NCI-H2081 treated with DMSO at 0.1 percent for 48 hours (cell line): ENCODE measurements around the gene DCST2.

Source experiments
- DNase-seq: peaks from one replicate; lab custom pipeline; 2025; lab: John Stamatoyannopoulos, UW

The DCST2 gene

DNA sequence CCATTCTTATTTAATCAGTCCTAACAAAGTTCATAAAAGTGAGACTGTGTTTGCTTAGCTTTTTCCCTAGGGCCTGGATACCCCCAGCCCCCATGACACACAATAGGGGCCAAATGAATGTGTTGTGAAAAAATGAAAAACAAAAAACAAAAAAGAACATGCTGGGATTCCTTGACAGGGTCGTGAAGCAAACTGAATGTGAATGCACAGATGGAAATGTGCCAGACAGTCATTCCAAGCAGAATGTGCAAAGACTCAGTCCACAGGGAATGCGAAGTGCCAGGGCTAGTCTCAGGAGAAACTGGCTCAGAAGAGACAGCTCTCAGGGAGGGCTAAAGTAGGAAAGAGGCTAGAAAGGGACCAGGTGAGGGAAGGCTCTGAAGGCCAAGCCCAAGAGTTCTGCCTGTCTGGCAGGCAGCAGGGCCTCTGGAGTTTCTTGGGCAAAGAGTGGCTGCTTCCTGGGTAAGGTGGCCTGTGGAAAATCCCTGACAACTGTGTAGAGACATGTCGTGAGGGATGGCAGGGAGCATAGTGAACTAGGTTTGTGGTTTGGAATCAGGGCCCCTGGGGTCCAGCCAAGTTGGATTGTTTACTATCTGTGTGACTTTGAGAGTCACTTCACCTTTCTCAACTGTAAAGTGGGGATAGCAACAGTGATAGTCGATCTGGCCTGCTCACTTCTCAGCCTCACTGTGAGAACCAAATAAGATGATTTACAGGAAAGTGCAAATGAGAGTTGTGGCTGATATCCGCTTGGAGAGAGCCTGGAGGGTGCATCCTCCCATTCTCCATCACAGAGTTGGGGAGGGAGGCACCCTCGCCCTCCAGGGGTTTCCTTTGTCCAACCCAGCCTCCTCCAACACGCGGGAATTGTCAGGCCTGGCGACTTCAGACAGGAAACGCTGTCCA lies 16.3 kb upstream of the DCST2 start:
- no peak for DNase-seq

DNA sequence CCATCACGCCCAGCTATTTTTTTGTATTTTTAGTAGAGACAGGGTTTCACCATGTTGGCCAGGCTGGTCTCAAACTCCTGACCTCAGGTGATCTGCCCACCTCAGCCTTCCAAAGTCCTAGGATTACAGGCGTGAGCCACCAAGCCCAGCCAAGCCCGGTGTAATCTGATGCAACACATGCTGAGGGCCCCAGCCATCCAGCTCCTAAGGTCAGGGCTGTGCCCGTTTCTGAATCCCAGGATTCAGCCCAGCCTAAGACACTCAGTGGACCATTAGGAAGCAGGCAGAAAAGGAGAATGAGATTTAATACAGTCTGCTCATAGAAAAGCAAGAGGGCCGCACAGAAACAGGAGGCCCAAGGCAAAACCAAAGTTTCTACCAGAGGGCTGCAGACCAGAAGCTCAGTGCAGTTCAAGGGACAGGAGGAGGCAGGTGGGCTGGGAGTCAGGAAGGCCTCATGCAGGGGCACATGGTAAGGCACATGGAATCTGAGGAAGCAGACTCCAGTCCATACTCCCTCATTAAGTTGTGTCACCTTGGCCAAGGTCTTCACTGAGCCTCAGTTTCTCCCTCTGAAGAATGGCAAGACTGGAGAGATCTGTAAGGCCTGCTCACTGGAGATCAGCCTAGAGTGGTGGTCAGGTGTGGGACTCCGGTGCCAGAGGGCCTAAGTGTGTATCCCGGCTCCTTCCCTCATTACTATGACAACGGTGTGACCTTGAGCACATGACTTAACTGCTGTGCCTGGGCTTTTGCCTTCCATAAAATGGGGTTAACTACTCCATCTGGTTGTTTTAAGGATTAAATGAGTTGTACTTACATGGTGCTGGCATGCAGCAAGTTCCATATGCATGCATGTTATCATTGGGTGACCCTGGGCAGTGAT lies 15.1 kb upstream of the DCST2 start:
- no peak for DNase-seq

DNA sequence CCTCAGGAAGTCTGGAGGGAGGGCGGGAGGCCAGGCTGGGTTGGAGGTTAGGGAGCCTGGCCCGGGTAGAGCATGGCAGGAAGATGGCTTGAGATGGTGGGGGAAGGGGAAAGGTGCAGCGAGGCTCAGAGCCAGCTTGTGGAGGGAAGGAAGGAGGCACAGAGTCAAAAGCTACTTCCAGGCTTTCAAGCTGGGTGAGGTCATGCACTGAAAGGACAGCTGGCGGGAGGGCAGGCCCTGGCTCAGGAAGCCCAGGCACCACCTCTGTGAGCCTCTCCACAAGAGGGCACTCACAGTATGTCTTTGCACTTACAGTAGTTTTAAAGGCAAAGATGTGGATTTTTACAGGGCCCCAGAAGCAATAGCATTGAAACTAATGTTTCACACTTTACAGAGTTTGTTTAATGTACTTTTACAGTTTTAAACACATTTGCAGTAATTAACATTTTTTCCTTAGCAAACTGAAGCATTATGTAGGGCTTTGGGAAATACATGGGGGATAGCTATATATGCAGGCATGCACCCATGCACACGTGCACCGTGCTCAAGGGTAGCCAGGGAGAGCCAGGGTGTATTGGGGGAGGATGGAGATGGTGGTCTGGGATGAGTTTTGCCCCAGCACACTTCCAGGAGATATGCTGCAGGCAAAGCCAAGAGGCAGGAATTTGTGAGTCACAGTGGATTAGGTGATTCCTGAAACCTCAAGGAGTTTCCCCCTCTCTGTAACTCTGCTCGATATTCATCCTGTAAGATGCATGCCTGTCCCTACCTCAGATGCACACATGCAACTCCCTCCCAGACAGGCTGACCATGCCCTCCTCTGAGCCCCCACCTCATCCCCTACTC lies 11.5 kb upstream of the DCST2 start:
- no peak for DNase-seq

DNA sequence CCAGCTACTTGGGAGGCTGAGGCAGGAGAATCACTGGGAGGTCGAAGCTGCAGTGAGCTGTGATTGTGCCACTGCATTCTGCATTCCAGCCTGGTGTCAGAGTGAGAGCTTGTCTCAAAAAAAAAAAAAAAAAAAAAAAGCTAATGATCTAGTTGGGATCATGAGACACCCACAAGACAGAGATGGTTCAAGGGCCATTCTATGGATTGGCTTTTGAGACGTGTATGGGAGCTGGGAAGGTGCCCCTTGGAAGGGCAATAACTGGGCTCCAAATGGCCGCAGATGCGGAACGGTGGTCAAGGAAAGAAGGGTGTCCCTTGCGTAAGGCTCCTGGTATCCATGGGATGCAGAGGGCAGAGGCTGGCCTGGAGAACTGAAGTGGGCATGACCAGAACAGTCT lies 10.8 kb upstream of the DCST2 start:
- DNase-seq, result no peak

DNA sequence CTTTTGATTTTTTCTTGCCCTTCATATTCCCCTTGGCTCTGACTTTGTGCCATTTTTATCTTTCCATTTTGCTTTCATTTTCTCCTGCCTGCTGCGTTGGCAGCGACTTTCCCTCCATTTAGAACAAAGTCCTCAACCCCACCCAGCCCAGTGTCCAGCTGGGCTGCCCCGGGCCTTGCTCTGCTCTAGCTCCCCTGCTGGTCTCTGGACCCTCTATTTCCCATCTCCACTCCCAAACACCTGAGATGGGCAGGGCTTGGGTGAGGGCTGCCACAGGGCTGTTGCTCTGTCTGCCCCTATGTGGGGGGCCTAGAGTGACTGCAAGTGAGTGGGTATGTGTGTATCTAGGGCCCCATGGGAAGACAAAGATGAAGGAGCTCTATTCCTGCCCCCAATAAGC lies 10.2 kb upstream of the DCST2 start:
- DNase-seq, result no peak

DNA sequence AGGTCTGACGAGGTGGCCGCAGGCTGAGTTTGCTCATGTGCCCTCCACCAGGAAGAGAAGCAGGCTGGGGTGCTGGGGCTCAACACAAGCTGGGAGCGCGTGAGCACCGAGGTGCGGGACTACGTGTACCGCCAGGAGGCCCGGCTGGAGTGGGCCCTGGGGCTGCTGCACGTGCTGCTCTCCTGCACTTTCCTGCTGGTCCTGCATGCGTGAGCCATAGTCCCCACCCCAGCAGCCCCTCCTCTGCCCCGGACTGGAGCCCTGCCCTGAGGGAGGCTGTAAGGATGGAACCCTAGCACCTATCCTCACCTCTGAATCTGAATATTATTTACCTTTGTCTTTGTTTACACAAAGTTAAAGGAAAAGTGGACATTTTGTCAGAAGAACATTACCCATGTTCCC lies 9.7 kb upstream of the DCST2 start:
- no peak for DNase-seq

DNA sequence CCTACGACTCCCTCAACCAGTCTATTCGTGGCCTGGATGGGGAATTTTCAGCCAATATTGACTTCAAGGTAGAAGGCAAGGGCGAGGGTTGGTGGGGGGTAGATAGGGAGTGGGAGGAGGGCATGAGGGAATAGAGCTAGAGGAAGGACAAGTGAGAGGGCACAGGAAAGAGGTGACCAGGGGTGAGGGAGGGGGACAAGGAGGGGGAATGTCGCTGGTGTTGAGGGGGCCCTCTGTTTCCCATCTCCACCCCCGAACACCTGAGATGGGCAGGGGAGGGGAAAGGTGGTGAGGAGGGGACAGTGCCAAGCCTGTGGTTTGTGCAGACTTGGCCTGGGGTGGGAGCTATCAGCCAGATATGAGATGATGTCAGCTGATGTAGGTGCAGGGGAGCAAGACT lies 9.2 kb upstream of the DCST2 start:
- no peak for DNase-seq

DNA sequence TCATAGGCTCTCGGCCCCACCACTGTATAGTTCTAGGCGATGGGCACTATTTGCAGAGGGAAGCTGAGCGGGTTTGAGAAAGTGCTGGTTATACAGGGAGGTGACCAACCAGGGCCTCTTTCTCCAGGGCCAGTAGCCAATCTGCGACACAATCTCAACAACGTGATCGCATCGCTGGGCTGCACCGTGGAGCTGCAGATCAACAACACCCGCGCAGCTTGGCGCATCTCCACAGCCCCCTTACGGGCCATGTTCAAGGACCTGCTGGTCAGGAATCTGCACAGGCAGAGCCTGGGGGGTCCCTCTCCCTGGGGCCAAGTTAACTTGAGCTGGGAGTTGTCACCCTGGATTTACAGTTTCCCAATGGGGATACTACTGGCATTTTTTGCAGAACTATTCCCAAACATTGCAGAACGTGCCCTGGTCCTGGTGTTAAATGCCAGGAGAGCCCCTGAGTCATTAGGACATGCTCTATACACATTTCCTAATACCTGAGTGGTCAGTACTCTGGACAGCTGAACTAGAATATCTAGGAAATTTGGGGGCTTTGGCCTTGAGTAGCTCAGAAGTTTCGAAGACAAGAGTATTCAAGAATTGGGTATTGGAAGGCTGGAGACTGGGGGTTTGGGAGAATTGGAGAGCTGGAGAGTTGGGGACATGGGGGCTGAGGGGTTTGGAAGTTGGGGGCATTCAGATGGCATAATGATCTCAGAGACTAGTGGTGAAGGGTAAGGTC lies 6.9 kb upstream of the DCST2 start:
- no peak for DNase-seq

DNA sequence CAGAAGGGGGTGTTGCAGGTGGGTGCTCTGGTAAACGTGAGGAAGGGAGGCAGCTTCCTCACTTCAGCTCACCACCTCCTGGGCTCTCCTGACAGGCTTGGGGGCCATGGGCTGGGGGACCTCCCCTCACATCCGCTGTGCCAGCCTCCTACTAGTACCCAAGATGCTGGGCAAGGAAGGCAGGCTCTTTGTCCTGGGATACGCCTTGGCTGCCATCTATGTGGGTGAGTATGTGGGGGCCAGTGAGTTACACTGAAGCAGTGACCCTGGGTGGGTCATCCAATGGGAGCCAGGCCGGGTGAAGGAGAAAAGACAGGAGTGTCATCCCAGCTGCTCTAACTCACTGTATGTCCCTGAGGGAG lies 5.7 kb upstream of the DCST2 start:
- no peak for DNase-seq

DNA sequence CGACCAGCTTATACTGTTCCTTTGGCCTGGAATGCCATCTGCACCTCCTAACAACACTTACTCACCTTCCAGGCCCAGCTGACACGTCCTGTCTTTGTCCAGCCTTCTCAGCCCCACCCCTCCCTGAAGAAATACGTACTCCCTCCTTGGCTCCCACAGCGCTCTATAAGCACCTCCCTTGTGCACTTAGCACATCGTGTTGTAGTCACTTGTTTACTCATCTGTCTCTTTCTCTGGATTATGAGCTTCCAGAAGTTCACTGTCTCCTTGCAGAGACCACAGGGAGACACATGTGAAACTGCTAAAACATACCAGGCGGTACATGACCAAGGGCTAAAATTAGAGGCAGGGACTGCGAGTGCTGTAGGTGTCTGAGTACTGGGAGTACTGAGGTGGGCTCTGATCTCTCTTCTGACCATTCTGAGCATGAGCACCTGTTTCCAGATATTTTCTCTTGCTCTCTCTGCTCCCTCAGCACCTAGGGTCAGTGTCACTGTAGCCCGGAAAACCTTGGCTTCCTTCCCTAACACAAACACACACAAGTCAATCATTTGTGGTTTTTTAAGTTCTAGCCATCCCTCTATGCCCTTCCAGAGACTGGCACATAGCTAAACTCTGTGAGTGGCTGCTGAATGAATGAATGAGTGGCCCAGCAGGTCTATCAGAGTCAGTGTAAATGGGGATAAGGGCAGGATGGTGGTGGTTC lies 5.2 kb upstream of the DCST2 start:
- DNase-seq, result no peak

DNA sequence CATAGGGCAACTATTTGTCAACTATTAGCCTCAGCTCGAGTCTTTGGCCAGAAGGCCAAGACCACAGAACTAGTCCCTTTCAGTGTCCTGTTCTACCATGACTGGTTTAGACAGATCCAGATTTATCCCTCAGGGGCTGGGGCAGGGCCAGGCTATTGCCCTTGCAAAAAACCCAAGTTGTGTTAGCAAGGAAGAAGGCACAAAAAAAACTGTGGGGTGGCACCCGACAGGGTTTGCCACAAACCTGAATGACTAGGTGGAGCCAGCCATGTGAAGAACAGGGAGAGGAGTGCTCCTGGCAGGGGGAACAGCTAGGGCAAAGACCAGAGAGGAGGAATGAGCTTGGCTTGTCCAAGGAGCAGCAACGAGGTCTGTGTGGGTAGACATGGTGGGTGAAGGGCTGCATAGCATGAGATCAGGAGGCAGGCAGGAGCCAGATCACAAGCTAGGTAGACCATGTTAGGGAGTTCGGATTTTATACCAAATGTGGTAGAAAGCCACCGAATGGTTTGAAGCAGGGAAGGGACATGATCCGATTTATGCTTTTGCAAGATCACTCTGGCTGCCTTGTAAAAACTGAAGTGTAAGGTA lies 4.4 kb upstream of the DCST2 start:
- DNase-seq, result no peak

DNA sequence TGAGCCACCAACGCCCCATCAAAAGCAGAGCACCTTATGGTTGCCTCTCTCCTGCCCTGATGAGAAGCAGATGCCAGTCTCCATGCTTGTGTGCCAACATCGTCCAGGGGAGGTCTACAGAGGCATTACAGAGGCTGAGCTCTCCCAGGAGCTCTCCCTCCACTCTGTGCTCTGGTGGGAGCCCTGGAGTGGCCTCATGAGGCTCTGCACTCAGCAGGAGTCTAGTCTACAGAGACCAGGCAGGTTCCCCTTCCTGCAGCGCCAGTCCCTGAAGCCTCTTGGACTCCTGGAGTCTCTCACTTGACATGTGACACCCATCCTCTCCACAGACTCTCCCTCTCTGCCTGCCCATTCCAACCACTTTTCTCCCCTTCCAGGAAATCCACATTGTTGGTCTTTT lies 3.5 kb upstream of the DCST2 start:
- DNase-seq, result no peak

DNA sequence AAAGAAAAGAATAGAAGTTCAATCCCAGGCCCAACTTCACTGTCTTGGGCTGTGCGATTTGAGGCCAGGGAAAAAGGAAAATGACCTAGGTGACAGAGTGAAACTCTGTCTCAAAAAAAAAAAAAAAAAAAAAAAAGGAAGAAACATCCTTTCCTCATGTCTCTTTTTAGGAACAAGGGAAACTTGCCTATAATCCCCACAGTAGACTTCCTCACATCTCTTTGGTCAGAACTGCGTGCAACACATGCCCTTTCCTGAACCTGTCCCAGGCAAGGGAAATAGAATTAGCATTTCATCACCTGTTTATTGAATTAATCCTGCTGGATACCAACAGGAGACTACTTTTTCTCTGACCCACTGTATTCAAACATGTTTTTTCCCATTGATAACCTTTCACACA lies 2.4 kb upstream of the DCST2 start:
- no peak for DNase-seq

DNA sequence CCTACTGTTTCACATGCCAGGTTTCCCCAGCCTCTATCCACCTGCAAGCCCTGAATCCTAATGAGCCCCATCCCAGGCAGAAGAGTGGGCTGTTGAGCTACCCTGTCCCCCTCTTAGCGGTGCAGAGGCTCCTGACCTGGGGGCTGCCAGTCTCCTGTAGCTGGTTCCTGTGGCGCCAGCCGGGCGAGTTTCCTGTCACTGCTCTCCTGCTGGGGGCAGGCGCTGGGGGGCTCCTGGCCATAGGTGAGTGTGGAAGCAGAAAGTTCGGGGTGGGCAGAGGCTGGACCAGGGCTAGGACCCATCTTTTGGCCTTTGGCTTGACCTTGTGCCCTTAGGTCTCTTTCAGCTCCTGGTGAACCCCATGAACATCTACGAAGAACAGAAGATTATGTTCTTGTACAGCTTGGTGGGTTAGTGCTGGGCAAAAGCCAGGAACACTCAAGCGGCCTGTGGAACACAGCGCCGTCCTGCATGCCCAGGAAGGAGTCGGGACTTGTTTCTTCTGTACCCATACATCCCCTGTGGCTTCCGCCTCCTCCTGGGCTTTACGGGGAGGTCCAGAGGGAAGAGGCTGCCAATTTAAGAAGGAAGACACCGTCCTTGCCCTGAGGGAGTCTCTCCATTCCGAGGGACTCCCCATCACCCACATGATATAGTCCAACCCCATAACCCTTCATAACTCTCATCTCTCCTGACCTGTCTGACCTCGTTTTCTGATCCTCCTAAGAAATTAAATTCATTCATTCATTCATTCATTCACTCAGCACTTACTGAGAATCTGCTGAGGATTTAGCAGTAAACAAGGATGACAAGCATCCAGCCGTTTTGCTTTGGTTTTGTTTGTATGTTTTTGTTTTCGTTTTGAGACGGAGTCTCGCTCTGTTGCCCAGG lies 982 bp upstream of the DCST2 start:
- no peak for DNase-seq

DNA sequence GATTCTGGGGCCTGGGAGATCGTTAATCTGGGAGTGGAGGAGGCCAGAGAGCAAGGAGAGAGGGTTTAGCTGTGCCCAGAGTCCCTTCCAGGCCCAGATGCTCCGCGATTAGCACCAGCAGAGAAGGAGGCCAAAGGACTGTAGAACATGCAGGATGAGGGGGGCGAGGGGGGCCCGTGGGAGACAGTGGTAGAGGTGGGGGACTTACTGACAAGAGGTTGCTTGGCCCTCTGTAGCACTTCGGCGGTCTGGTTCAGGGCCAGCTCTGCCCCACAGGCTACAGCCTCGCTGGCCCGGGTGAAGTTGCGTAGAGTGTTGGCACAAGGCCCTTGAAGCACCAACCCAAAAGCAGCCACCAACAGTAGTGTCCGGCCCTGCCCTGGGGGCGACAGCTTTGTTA lies 695 bp downstream of the DCST2 start:
- no peak for DNase-seq

DNA sequence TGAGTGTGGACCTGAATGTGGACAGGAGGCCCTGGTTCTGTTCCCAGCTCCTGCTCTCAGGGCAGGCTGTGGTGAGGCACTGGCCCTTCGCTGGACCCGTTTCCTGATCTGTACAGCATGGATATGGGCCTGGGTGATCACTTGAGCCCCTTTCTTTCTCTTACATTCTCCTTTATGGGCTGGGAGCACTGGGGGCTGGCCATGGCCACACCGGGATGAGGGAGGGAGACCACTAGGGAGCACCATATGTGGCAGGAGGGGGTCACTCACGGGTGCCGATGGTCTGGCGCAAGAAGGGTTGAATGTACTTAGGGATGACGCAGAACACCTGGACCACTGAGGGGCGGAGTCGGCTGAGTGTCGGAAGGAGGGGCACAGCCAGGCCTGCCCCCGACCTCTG lies 2.7 kb downstream of the DCST2 start:
- DNase-seq, result no peak

DNA sequence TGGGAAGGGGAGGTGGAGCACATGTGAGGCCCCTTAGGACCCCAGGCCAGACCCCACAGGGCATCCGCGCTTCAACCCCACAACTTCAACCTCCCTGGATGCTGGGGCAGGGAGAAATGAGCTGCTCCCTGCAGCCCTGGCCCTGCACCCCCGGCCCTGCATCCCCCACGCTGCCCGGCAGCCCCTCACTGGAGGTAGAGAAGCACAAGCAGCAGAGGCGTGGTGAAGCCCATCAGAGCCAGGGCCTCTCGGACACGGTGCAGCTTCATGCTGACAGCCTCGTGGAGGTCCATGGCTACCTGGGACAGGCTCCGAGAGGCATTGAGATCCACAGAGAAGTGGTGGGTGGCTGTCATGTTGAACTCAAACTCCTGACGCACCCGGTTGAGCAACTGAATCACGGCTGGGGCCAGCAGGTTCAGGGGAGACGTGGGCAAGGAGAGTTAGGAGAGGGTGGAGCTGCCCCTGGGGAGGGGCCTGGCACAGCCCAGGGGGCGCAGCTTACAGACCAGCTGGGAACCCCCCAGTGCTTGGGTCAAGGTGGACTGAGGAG lies 3.3 kb downstream of the DCST2 start:
- DNase-seq, result no peak

DNA sequence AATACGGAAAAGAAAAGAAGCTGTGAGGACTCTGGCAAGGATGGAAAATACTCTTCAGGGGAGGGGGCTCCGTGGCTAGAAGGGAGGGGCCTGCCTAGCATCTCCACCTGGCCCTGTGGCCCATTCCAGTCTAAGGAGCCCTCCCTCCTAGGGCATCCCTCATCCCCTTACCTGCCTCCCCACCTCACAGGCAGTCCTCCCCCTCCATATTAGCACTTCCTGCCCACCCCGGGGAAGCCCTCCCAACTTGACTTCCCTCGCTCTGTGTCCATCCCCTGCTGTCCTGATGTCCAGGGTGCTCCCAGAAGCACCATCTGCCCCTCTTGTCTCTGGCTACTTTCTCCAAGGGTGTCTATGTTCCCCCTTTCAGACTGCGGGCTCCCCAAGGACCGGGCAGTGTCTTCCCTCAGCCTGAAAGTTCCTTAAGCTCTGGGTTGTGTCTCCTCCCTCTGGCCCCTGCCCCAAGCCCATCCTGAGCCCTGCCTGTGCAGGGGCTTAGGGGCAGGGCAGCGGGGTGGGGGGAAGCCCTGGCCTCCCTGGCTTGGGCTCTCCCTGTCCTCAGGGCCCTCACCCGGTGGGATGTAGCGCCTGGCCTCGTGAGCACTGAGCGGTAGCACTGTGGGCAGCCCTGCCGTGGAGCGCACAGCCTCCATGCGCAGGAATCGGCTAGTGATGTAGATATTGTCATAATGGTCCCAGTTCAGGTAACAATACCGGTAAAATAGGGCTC lies 3.9 kb downstream of the DCST2 start:
- no peak for DNase-seq

DNA sequence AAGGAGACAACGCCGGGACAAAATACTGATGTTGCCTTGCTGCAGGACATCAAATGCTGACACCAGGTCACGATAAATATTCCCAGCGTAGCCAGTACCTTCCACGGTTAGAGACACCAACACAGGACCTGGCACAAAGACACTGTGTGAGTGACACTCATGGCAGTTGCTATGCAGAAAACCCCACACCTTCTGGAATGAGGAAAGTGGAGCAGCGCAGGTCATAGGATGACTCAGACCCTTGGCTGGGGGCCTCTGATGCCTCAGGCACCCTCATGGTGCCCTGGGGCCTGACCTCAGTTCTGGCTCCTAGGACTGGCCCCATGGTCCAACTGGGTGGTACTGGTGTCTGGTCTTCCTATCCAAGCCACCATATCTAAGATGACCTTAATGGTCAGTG lies 7.0 kb downstream of the DCST2 start:
- no peak for DNase-seq
